Panc1 (cell line): Measurements from ENCODE around the gene RAB28. TPM values are rescaled to one million over a fixed set of nuclear protein-coding genes. Genes with fewer than 3 reads are reported as not detected.

Experiments used
- ATAC-seq: fragments of 200-7000 bp; cut with Tn5 transposase; 2 replicates; pipeline ENCODE4 v1.9.1; 2020; ENCODE audit warnings: mild to moderate bottlenecking, moderate library complexity
- BruUV-seq: library from RNA; stranded (reverse); fragments of 400-500 nt; replicated peaks from 2 replicates; lab custom pipeline; 2021; lab: Mats Ljungman, UMichigan
- CTCF ChIA-PET: fragments of 300-600 bp; sonication (Branson Sonifier 250); formaldehyde crosslinking; loops from one replicate; lab custom pipeline; 2022; ENCODE audit warnings: antibody characterized with exemption; lab: Charles Lee
- POLR2A ChIA-PET: fragments of 300-600 bp; sonication (Branson Sonifier 250); formaldehyde crosslinking; loops from one replicate; lab custom pipeline; 2022; ENCODE audit warnings: antibody characterized with exemption; lab: Charles Lee
- DNase-seq: peaks from one replicate; pipeline ENCODE4 v3.0.0-alpha.2; 2010; ENCODE audit warnings: low read depth, low spot score
- H3K27ac ChIP-seq: 2 replicates; pipeline ENCODE4 v1.5.1; 2011; ENCODE audit warnings: mild to moderate bottlenecking, low read length, inconsistent platforms
- H3K27me3 ChIP-seq: fragments of 200-500 bp; sonication (Bioruptor generic); 2 replicates; pipeline ENCODE4 v1.6.0; 2014; ENCODE audit warnings: low read length, inconsistent platforms; ENCODE audit not compliant: control insufficient read depth, insufficient read depth
- H3K36me3 ChIP-seq: fragments of 200-500 bp; sonication (Bioruptor generic); 2 replicates; pipeline ENCODE4 v1.5.1; 2014; ENCODE audit warnings: inconsistent platforms, mild to moderate bottlenecking, low read length, moderate library complexity; ENCODE audit not compliant: control insufficient read depth, insufficient read depth
- H3K4me1 ChIP-seq: 2 replicates; pipeline ENCODE4 v1.5.1; 2011; ENCODE audit warnings: inconsistent platforms, mild to moderate bottlenecking, low read length, moderate library complexity; ENCODE audit not compliant: control insufficient read depth, insufficient read depth
- H3K4me3 ChIP-seq, 2 experiments: 2 replicates each; pipeline ENCODE4 v1.5.1; 2011 to 2012; ENCODE audit warnings: low read depth in 2 of 2, low read length in 2 of 2, mild to moderate bottlenecking in 2 of 2, inconsistent platforms in 1 of 2, moderate library complexity in 1 of 2
- H3K9me3 ChIP-seq: fragments of 200-500 bp; sonication (Bioruptor generic); 2 replicates; pipeline ENCODE4 v1.5.1; 2014; ENCODE audit warnings: low read depth, mild to moderate bottlenecking, inconsistent platforms, low read length, moderate library complexity; ENCODE audit not compliant: control insufficient read depth, insufficient read depth
- POLR2AphosphoS5 ChIP-seq: IDR thresholded peaks from 2 replicates; pipeline ENCODE4 v1.6.1; 2012; ENCODE audit warnings: mild to moderate bottlenecking, low read depth, low read length, moderate library complexity
- SIN3A ChIP-seq: IDR thresholded peaks from 2 replicates; pipeline ENCODE4 v1.6.1; 2012; ENCODE audit warnings: low read depth, mild to moderate bottlenecking, low read length, moderate library complexity, borderline replicate concordance; ENCODE audit not compliant: insufficient read depth
- TCF7L2 ChIP-seq: IDR thresholded peaks from 2 replicates; pipeline ENCODE4 v1.6.1; 2011; ENCODE audit warnings: mild to moderate bottlenecking, low read depth, low read length, inconsistent platforms
- in situ Hi-C: cut with HindIII; loops from 2 replicates; pipeline ENCODE4 v1.10.0; 2016; ENCODE audit warnings: low sequenced_read_pairs, low pct_unique_long_range_greater_than_20kb
- intact Hi-C: fragments of 100-400 bp; cut with micrococcal nuclease; formaldehyde crosslinking; loops from one replicate; pipeline ENCODE4 v1.10.0; 2022; ENCODE audit not compliant: unreplicated experiment
- total RNA-seq: library from RNA; stranded (reverse); gene quantifications from one replicate; pipeline ENCODE4 v1.2.1, GENCODE V29; 2021; ENCODE audit not compliant: unreplicated experiment
- TF ChIP-seq, protein P1 (sequence below): fragments of 450-650 bp; IDR thresholded peaks from 2 replicates; pipeline ENCODE4 v1.5.1; 2017; ENCODE audit warnings: mild to moderate bottlenecking
- TF ChIP-seq, protein P2 (sequence below), 2 experiments: IDR thresholded peaks; 2 replicates each; pipeline ENCODE4 v1.6.1; 2011 to 2012; ENCODE audit warnings: low read depth in 2 of 2, control low read depth in 1 of 2, low read length in 1 of 2, mild to moderate bottlenecking in 1 of 2, moderate library complexity in 1 of 2; ENCODE audit not compliant: insufficient read depth in 1 of 2

RAB28 gene
- total RNA-seq, 1 experiment from 2014 or later: 10.2 TPM

DNA sequence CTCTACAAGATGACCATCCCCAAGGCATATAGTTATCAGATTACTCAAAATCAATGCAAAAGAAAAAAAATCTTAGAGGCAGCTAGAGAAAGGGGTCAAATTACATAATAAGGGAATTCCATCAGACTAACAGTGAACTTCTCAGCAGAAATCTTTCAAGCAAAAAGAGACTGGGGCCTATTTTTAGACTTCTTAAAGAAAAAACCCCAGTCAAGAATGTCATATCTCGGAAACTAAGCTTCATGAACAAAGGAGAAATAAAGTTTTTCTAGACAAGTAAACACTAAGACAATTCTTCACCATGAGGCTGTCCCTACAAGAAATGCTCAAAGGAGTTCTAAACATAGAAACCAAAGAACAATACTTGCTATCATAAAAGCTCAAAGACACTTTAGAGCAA lies 51.7 kb downstream of the RAB28 start:
- CTCF ChIA-PET: no interaction called here

GRCh38 chr4:13430834-13431568 lies 53.1 kb downstream of the RAB28 start:
- Histone ChIP-seq H3K9me3 (no peaks in the 10 kb centered on the region), H3K4me1 (no peaks in the 10 kb centered on the region), H3K27ac (no peak overlapping the region), H3K4me3 (no peak overlapping the region), H3K36me3 (no peaks in the 10 kb centered on the region), H3K27me3 (no peaks in the 10 kb centered on the region)
- BruUV-seq: no TSS peak
- ATAC-seq: no peak
- TF ChIP-seq, protein P1, sequence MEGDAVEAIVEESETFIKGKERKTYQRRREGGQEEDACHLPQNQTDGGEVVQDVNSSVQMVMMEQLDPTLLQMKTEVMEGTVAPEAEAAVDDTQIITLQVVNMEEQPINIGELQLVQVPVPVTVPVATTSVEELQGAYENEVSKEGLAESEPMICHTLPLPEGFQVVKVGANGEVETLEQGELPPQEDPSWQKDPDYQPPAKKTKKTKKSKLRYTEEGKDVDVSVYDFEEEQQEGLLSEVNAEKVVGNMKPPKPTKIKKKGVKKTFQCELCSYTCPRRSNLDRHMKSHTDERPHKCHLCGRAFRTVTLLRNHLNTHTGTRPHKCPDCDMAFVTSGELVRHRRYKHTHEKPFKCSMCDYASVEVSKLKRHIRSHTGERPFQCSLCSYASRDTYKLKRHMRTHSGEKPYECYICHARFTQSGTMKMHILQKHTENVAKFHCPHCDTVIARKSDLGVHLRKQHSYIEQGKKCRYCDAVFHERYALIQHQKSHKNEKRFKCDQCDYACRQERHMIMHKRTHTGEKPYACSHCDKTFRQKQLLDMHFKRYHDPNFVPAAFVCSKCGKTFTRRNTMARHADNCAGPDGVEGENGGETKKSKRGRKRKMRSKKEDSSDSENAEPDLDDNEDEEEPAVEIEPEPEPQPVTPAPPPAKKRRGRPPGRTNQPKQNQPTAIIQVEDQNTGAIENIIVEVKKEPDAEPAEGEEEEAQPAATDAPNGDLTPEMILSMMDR: peak; percentile 43
- no peak for TF ChIP-seq POLR2AphosphoS5
- ChIA-PET CTCF (interaction anchor here (0.7 kb wide), 1 partner anchor 285 kb away, joined by 3 read pairs; no protein-coding TSS in a partner anchor), POLR2A (no interaction called here)
- DNase-seq: no peak
- in situ Hi-C loops (no loop called here), intact Hi-C loops (no loop called here)

More for the DNA sequence above, 51.7 kb downstream of the RAB28 start:
- DNase-seq (no peak), ATAC-seq (no peak)
- no peak overlapping the region for H3K4me3 ChIP-seq
- H3K27ac ChIP-seq: no peak overlapping the region
- no peaks in the 10 kb centered on the region for H3K9me3 ChIP-seq
- H3K36me3 ChIP-seq: no peaks in the 10 kb centered on the region
- H3K27me3 ChIP-seq: no peaks in the 10 kb centered on the region
- intact Hi-C loops (no loop called here), in situ Hi-C loops (no loop called here)
- POLR2A ChIA-PET: no interaction called here
- H3K4me1 ChIP-seq: no peaks in the 10 kb centered on the region
- TF ChIP-seq SIN3A (no peak), TCF7L2 (no peak), POLR2AphosphoS5 (no peak)
- TF ChIP-seq, protein P2, sequence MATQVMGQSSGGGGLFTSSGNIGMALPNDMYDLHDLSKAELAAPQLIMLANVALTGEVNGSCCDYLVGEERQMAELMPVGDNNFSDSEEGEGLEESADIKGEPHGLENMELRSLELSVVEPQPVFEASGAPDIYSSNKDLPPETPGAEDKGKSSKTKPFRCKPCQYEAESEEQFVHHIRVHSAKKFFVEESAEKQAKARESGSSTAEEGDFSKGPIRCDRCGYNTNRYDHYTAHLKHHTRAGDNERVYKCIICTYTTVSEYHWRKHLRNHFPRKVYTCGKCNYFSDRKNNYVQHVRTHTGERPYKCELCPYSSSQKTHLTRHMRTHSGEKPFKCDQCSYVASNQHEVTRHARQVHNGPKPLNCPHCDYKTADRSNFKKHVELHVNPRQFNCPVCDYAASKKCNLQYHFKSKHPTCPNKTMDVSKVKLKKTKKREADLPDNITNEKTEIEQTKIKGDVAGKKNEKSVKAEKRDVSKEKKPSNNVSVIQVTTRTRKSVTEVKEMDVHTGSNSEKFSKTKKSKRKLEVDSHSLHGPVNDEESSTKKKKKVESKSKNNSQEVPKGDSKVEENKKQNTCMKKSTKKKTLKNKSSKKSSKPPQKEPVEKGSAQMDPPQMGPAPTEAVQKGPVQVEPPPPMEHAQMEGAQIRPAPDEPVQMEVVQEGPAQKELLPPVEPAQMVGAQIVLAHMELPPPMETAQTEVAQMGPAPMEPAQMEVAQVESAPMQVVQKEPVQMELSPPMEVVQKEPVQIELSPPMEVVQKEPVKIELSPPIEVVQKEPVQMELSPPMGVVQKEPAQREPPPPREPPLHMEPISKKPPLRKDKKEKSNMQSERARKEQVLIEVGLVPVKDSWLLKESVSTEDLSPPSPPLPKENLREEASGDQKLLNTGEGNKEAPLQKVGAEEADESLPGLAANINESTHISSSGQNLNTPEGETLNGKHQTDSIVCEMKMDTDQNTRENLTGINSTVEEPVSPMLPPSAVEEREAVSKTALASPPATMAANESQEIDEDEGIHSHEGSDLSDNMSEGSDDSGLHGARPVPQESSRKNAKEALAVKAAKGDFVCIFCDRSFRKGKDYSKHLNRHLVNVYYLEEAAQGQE (IDR thresholded peaks at IDR 0.05; ENCODE audit: insufficient read depth in 1 of 2, low read depth in 2 of 2, low read length in 1 of 2): no peak
- TF ChIP-seq, protein P1: no peak
- BruUV-seq: no TSS peak
